Esophagus muscularis mucosa (tissue), 4 donors: ENCODE data around the gene RNF144B.

Source experiments
- CTCF ChIP-seq, 3 experiments: fragments of 200-600 bp in 2 of 3; fragments of 450-650 bp in 1 of 3; sonication (generic) in 2 of 3; IDR thresholded peaks; one replicate each; pipeline ENCODE4 v1.5.1; 2017 to 2019; ENCODE audit warnings: antibody characterized with exemption in 3 of 3, mild to moderate bottlenecking in 2 of 3, moderate library complexity in 1 of 3
- EP300 ChIP-seq: sonication (generic); formaldehyde crosslinking; IDR thresholded peaks from one replicate; pipeline ENCODE4 v1.6.1; 2017; ENCODE audit warnings: antibody characterized with exemption
- POLR2A ChIP-seq: fragments of 450-650 bp; IDR thresholded peaks from one replicate; pipeline ENCODE4 v1.6.1; 2017; ENCODE audit warnings: antibody characterized with exemption, moderate library complexity, mild to moderate bottlenecking, low read depth
- POLR2AphosphoS5 ChIP-seq, 2 donors: sonication (generic); formaldehyde crosslinking; IDR thresholded peaks; one replicate each; pipeline ENCODE4 v1.6.1; 2017; ENCODE audit warnings: antibody characterized with exemption in 2 of 2

- TF ChIP-seq CTCF (IDR thresholded peaks at IDR 0.05) (no peak), POLR2A (no peak), POLR2AphosphoS5 (IDR thresholded peaks at IDR 0.05) (no peak), EP300 (no peak)
These were observed 39.3 kb upstream of the RNF144B start for GRCh38 chr6:18347866-18348265.
